ENCODE data around the gene TMEM250.

- no peak for TF ChIP-seq EZH2 (IDR thresholded peaks at IDR 0.05; ENCODE audit: borderline replicate concordance, low read depth, low read length, poor library complexity, severe bottlenecking)
- TF ChIP-seq CTCF (conservative IDR thresholded peaks at IDR 0.05; ENCODE audit: low read depth, low read length): no peak
These were observed 41.2 kb upstream of the TMEM250 start for GRCh38 chr9:136159851-136160250.
